Measurements from ENCODE around the gene KPNA5.

KPNA5 gene

GRCh38 chr6:116783852-116784251, 102.8 kb downstream of the KPNA5 start:
- Histone ChIP-seq H3K27me3 (ENCODE audit: control insufficient read depth, insufficient read depth, low read length) (no peaks in the 10 kb centered on the region), H3K4me1 (ENCODE audit: control insufficient read depth, insufficient read depth, low read length) (no peaks in the 10 kb centered on the region), H3K36me3 (ENCODE audit: control insufficient read depth, insufficient read depth, low read length) (no peaks in the 10 kb centered on the region), H3K9me3 (ENCODE audit: control insufficient read depth, insufficient read depth, low read length) (no peaks in the 10 kb centered on the region), H3K27ac (ENCODE audit: low read depth, low read length) (no peak overlapping the region), H3K4me3 (ENCODE audit: low read depth, low read length) (no peak overlapping the region), H3K9ac (ENCODE audit: low read depth, low read length) (no peak overlapping the region)

All from HUES48 (cell line).